Mucosa of descending colon (tissue), 3 donors: ENCODE results near the gene DBP. TPM values are rescaled to one million over a fixed set of nuclear protein-coding genes. Genes with fewer than 3 reads are reported as not detected.
A peak's percentile ranks its signal among the peaks of the same experiment; 100 is the strongest.

ENCODE experiments used
- ATAC-seq: fragments of 200-7000 bp; cut with Tn5 transposase; one replicate; pipeline ENCODE4 v1.9.1; 2020; ENCODE audit warnings: mild to moderate bottlenecking, moderate library complexity
- DNase-seq, 3 donors: peaks; one replicate each; pipeline ENCODE4 v3.0.0-alpha.2; 2020
- H3K36me3 ChIP-seq: fragments of 200-600 bp; one replicate; pipeline ENCODE4 v1.8.0; 2021; ENCODE audit warnings: low read depth, mild to moderate bottlenecking
- H3K4me1 ChIP-seq: fragments of 200-600 bp; one replicate; pipeline ENCODE4 v1.8.0; 2021; ENCODE audit warnings: low read depth, mild to moderate bottlenecking
- H3K4me3 ChIP-seq: fragments of 200-600 bp; one replicate; pipeline ENCODE4 v1.8.0; 2021; ENCODE audit warnings: mild to moderate bottlenecking
- H3K9me3 ChIP-seq: fragments of 200-600 bp; one replicate; pipeline ENCODE4 v1.8.0; 2021; ENCODE audit warnings: mild to moderate bottlenecking
- intact Hi-C, 2 donors: fragments of 100-400 bp; cut with DNase I in 1 of 2; cut with micrococcal nuclease in 1 of 2; formaldehyde crosslinking; loops; one replicate each; pipeline versions ENCODE4 v1.11.0 to v1.11.1; 2022; cut with DNase I, micrococcal nuclease
- total RNA-seq, 3 donors: library from RNA; stranded (reverse); fragmentation: NEBNext Ultra II Directional in 2 of 3; extraction: Animal tissue kit (Norgen Biotek cat#: 25700) in 2 of 3; gene quantifications; one replicate each; pipeline versions ENCODE4 v1.2.1 to v1.2.4, GENCODE V29; 2021 to 2023
- TF ChIP-seq, protein P1 (sequence below): fragments of 200-600 bp; IDR thresholded peaks from one replicate; pipeline ENCODE4 v1.8.0; 2022; ENCODE audit warnings: antibody characterized with exemption, mild to moderate bottlenecking
- donor health status: DM: no; HTN: no; CAD: no; lungs with moderate emphysema.
- donor health status: DM: no; HTN: no; CAD: no.
- donor health status: DM: no; HTN: yes; CAD: no.

DBP gene
- total RNA-seq, 3 donors from 2014 or later: 8.2 to 18.4 (median 11.1) TPM

DNA sequence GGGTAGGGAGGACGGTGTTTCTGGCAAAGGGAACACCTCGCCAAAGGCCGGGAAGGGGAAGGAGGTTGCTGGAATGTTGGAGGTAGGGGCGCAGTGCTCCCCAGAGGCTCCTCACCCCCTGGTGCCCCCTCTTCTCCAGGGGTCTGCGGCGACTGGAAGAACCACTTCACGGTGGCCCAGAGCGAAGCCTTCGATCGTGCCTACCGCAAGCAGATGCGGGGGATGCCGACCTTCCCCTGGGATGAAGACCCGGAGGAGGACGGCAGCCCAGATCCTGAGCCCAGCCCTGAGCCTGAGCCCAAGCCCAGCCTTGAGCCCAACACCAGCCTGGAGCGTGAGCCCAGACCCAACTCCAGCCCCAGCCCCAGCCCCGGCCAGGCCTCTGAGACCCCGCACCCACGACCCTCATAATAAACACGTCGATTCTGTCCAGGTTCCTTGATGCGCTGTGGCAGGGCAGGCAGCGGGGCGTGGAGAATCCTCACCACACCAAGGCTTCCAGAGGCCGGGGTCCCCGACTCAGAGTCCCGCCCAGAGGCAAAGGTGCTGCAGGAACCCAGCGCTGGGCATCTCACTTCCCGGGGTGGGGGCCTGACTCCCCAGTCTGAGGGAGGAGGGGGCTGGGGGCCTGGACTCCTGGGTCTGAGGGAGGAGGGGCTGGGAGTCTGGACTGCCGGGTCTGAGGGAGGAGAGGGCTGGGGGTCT, 38.0 kb downstream of the DBP start:
- DNase-seq (no peak), ATAC-seq (no peak)
- Histone ChIP-seq H3K4me1 (peaks cover 12% of the 10 kb centered on the region), H3K36me3 (no peaks in the 10 kb centered on the region), H3K4me3 (no peak overlapping the region), H3K9me3 (no peaks in the 10 kb centered on the region)
- TF ChIP-seq, protein P1, sequence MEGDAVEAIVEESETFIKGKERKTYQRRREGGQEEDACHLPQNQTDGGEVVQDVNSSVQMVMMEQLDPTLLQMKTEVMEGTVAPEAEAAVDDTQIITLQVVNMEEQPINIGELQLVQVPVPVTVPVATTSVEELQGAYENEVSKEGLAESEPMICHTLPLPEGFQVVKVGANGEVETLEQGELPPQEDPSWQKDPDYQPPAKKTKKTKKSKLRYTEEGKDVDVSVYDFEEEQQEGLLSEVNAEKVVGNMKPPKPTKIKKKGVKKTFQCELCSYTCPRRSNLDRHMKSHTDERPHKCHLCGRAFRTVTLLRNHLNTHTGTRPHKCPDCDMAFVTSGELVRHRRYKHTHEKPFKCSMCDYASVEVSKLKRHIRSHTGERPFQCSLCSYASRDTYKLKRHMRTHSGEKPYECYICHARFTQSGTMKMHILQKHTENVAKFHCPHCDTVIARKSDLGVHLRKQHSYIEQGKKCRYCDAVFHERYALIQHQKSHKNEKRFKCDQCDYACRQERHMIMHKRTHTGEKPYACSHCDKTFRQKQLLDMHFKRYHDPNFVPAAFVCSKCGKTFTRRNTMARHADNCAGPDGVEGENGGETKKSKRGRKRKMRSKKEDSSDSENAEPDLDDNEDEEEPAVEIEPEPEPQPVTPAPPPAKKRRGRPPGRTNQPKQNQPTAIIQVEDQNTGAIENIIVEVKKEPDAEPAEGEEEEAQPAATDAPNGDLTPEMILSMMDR: no peak
- intact Hi-C loops: no loop called here

DNA sequence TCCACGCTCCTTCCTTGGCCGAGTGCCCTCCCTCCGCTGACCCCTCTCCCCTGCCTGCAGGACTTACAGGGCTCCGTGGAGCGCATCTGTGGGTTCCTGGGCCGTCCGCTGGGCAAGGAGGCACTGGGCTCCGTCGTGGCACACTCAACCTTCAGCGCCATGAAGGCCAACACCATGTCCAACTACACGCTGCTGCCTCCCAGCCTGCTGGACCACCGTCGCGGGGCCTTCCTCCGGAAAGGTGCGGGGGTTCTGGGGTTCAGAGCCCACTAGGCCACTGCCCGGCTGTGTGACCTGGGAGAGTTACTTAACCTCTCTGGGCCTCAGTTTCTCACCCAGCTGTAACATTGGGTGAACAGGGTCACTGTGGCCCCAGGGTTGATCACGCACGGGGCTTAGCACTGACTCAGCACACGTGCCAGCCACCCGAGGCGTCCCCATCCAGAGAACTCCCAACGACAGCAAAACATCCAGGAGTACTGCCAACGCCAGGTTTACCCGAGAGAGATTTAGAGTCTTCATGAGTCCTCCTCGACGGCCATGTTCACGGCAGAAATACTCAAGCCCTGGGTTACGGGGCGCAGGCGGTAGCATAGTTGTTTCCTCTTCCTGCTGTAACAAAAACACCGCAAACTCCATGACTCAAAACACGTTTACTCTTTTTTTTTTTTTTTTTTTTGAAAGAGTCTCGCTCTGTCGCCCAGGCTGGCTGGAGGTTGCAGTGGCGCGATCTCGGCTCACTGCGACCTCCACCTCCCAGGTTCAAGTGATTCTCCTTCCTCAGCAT, 40.3 kb downstream of the DBP start:
- Histone ChIP-seq H3K9me3 (no peaks in the 10 kb centered on the region), H3K4me3 (no peak overlapping the region), H3K36me3 (no peaks in the 10 kb centered on the region), H3K4me1 (no peaks in the 10 kb centered on the region)
- ATAC-seq (peak; percentile 4), DNase-seq (no peak)
- intact Hi-C loops: no loop called here
- TF ChIP-seq, protein P1: no peak

DNA sequence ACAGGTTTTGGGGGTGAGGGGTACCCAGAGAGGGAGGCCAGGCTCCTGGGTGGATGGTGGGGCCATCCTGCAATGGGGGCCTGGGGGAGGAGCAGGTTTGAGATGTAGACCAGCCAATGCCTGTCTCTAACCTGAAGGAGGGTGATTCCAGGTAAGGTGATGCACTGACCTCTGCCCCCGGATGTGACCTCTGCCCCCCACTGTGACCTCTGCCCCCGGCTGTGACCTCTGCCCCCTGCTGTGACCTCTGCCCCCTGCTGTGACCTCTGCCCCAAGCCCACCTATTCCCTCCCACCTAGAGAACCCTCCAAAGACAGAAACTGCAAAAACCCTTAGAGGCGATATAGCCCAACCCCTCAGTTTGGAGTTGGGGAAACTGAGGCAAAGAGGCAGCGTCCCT, 40.9 kb downstream of the DBP start:
- Histone ChIP-seq H3K9me3 (no peaks in the 10 kb centered on the region), H3K36me3 (no peaks in the 10 kb centered on the region), H3K4me3 (no peak overlapping the region), H3K4me1 (no peaks in the 10 kb centered on the region)
- DNase-seq: no peak
- no peak for ATAC-seq
- intact Hi-C loops: no loop called here
- TF ChIP-seq, protein P1: no peak

DNA sequence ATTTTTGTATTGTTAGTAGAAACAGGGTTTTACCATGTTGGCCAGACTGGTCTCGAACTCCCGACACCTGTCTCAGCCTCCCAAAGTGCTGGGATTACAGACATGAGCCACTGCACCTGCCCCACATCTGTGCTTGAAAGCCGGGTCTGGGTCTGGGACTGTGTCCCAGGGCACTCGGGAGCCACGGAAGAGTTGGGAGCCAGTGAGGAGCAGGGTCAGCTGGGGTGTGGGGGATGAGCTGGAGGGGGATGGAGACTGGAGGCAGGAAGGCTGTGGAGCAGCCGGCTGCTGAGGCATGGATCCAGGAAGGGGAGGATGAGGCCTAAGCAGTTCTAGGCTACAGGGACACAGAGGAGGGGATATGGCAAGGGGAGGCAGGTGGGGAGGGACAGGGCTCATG, 41.3 kb downstream of the DBP start:
- ATAC-seq (no peak), DNase-seq (no peak)
- Histone ChIP-seq H3K9me3 (no peaks in the 10 kb centered on the region), H3K4me3 (no peak overlapping the region), H3K4me1 (no peaks in the 10 kb centered on the region), H3K36me3 (no peaks in the 10 kb centered on the region)
- intact Hi-C loops: no loop called here
- TF ChIP-seq, protein P1: no peak

DNA sequence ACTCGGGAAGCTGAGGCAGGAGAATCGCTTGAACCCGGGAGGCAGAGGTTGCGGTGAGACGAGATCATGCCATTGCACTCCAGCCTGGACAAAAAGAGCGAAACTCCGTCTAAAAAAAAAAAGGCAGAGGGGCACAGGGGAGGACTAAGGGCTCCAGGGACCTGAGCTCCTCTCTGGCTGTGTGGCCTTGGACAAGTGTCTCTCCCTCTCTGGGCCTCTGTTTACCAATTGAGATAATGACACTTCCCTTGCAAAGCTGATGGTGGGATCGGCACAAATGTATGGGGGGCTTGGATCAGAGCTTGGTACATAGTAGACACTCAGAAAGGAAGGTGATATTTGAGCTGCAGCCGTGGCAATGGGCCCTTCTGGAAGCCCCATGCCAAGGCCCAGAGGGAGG, 42.0 kb downstream of the DBP start:
- intact Hi-C loops: no loop called here
- no peaks in the 10 kb centered on the region for H3K9me3 ChIP-seq
- TF ChIP-seq, protein P1: no peak
- no peak overlapping the region for H3K4me3 ChIP-seq
- no peak for DNase-seq
- no peaks in the 10 kb centered on the region for H3K36me3 ChIP-seq
- ATAC-seq: no peak
- H3K4me1 ChIP-seq: no peaks in the 10 kb centered on the region
